Hepatocyte (in vitro differentiated cells): Measurements from ENCODE around the gene CDH4.

Experiments
- CTCF ChIP-seq: fragments of 200-600 bp; sonication (generic); IDR thresholded peaks from 2 replicates; pipeline ENCODE4 v1.5.1; 2016; ENCODE audit warnings: antibody characterized with exemption, mild to moderate bottlenecking; ENCODE audit not compliant: poor library complexity
- EZH2 ChIP-seq: fragments of 200-600 bp; sonication (generic); IDR thresholded peaks from 2 replicates; pipeline ENCODE4 v1.6.1; 2016; ENCODE audit warnings: antibody characterized with exemption, mild to moderate bottlenecking, borderline replicate concordance

DNA sequence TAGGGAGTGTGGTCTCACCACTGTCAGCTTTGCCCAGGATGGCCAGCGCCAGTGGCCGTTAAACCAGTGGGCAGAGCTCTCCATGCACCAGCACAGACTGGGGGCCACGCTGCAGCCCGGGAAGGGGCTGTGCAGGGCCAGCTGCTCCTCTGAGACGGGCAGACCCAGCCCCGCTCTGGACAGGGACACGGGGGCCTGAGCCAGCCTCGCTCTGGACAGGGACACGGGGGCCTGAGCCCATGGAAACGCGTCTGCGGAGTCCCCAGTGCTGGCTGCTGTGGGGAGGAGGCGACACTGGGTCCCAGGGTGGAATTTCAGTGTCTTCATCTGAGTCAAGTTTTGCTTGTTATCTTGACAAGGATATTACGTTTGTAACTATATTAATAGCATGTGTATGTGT lies 402.7 kb downstream of the CDH4 start:
- TF ChIP-seq CTCF (no peak), EZH2 (no peak)
